H1 (cell line): ENCODE measurements around the gene RPL38. TPM values are rescaled to one million over a fixed set of nuclear protein-coding genes. Genes with fewer than 3 reads are reported as not detected.

Experiments
- BRCA1 ChIP-seq: IDR thresholded peaks from 2 replicates; pipeline ENCODE4 v1.6.1; 2012; ENCODE audit warnings: low read depth, low read length, improper control_type of control experiment
- FOSL1 ChIP-seq: IDR thresholded peaks from 2 replicates; pipeline ENCODE4 v1.6.1; 2011; ENCODE audit warnings: mild to moderate bottlenecking, low read depth, low read length, moderate library complexity; ENCODE audit not compliant: insufficient read depth
- GTF2F1 ChIP-seq: IDR thresholded peaks from 2 replicates; pipeline ENCODE4 v1.6.1; 2012; ENCODE audit warnings: low read depth, low read length, improper control_type of control experiment, borderline replicate concordance
- KDM5A ChIP-seq: fragments of 200-600 bp; IDR thresholded peaks from 2 replicates; pipeline ENCODE4 v1.7.1; 2012; ENCODE audit warnings: mild to moderate bottlenecking, low read length, inconsistent platforms, mixed read lengths
- POLR2AphosphoS5 ChIP-seq: IDR thresholded peaks from 2 replicates; pipeline ENCODE4 v1.6.1; 2011; ENCODE audit warnings: low read depth, low read length
- SAP30 ChIP-seq: fragments of 300-600 bp; sonication (generic); IDR thresholded peaks from 2 replicates; pipeline ENCODE4 v1.7.1; 2012; ENCODE audit warnings: low read length, moderate library complexity, mild to moderate bottlenecking, inconsistent platforms; ENCODE audit not compliant: insufficient read depth, insufficient replicate concordance
- SP1 ChIP-seq: IDR thresholded peaks from 2 replicates; pipeline ENCODE4 v1.6.1; 2011; ENCODE audit warnings: low read depth, low read length
- polyA plus RNA-seq, 7 experiments: library from polyadenylated mRNA; depleted of rRNA in 3 of 7; stranded (reverse) in 5 of 7; unstranded in 2 of 7; fragments of >200 nt in 5 of 7; fragments of 200-250 nt in 2 of 7; gene quantifications; 1 replicate in 5 of 7; 2 replicates in 1 of 7; 4 replicates in 1 of 7; pipeline versions ENCODE4 v1.2.1 to v1.2.3, GENCODE V29; 2011 to 2013; ENCODE audit warnings: missing spikeins in 2 of 7, mixed read lengths in 2 of 7
- total RNA-seq: library from RNA; stranded (reverse); fragmentation: NEBNext Ultra II Directional; extraction: Animal tissue kit (Norgen Biotek cat#: 25700); gene quantifications from 2 replicates; pipeline ENCODE4 v1.2.1, GENCODE V29; 2021
- TF ChIP-seq, protein P1 (sequence below): IDR thresholded peaks from 2 replicates; pipeline ENCODE4 v1.6.1; 2011; ENCODE audit warnings: low read length, improper control_type of control experiment

Gene RPL38
- total and polyA plus RNA-seq, 2 of the 8 experiments (the other 6 are each of a cell fraction or from before 2014, with no cell fraction given), result 412 to 1,195 TPM

DNA sequence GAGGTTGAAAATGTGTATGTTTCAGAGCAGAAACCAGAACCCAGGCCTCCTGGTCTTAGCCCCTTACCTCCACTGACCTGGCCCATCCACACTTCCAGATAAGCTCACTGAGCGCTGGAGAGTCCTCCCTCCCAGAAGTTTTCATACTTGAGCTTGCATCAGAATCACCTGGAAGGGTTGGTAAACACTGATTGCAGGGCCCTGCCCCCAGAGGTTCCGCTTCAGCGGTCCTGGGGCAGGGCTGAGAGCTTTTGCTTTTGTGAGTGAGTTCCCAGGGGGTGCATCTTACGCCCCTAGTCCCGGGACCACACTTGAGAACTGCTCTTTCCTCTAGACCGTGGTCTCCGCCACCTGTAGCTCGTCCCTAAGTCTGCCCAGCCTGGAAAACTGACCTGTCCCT lies 30.5 kb downstream of the RPL38 start (continued):
- TF ChIP-seq BRCA1 (no peak), FOSL1 (no peak), SAP30 (no peak), GTF2F1 (no peak), KDM5A (no peak), POLR2AphosphoS5 (no peak), SP1 (no peak)
- TF ChIP-seq, protein P1, sequence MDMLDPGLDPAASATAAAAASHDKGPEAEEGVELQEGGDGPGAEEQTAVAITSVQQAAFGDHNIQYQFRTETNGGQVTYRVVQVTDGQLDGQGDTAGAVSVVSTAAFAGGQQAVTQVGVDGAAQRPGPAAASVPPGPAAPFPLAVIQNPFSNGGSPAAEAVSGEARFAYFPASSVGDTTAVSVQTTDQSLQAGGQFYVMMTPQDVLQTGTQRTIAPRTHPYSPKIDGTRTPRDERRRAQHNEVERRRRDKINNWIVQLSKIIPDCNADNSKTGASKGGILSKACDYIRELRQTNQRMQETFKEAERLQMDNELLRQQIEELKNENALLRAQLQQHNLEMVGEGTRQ, result no peak
